ENCODE measurements around the gene CTSZ. TPM values are rescaled to one million over a fixed set of nuclear protein-coding genes. Genes with fewer than 3 reads are reported as not detected.
"Not testable (repeated sequence)": the region's sequence is repeated elsewhere in the genome, so short reads cannot be mapped to it uniquely, and the experiment has no call there.

The CTSZ gene
- total and polyA plus RNA-seq, 2 experiments from 2014 or later: 5.0 to 161 TPM

DNA sequence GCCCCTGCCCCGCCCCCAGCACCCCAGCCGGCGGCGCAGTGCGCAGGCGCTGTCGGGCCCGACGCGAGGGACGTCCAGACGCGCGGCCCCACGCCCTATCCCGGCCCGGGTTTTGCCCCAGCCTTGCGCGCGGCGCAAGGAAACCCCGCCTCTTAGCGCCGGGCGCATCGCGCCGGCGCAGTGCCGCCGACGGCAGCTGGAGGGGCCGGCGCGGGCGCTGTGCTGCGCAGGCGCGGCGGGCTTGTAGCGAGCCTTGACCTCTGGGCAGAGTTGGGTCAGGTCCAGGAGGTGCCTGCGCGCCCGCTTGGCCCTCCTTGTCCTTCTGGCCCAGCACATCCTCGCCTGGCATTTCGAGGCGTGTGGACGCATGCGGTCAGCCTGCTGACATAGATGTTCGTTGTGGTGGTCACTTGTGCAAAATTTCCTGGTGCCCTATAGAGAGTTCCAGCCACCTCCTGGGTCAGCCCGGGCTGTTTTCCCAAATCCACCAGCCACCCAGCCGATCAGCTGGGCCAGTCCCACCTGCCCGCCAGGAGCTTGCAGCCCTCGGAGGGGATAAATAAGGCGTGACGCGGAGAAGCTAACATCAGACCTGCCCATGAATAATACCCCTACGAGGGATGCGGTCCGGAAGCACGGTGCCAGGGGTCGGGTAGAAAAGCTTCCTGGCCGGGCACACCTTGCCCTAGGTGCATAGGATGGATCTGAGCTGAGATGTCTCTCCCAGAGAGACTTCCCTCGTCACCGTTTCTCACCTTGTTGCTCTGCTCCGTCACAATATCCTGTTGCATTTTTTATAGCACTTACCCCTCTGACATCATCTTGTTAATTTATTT is 36.0 kb upstream of the CTSZ start:
- 28% methylated on average over 65 of the region's 66 CpGs for WGBS (ENCODE audit: low lambda C conversion rate, missing lambda C conversion rate)
- Histone ChIP-seq H4K20me1 (ENCODE audit: insufficient read depth, poor library complexity, severe bottlenecking) (no peaks in the 10 kb centered on the region), H3K4me3 (peak overlapping the region; percentile 93), H3K27me3 (no peaks in the 10 kb centered on the region), H3K27ac (peak overlapping the region; percentile 92), H2AFZ (peak overlapping the region; percentile 93), H3K79me2 (peaks cover 43% of the 10 kb centered on the region), H3K4me2 (peak overlapping the region; percentile 95), H3K9me2 (replicated peaks; ENCODE audit: insufficient read depth) (no peaks in the 10 kb centered on the region), H3K4me1 (ENCODE audit: insufficient read depth) (peaks cover 17% of the 10 kb centered on the region), H3K36me3 (replicated peaks; ENCODE audit: insufficient read depth, low read depth) (no peaks in the 10 kb centered on the region), H3K9me3 (ENCODE audit: low read depth) (no peaks in the 10 kb centered on the region)
- no peak for TF ChIP-seq EZH2 (IDR thresholded peaks at IDR 0.05; ENCODE audit: borderline replicate concordance)
- TF ChIP-seq EZH2phosphoT487 (IDR thresholded peaks at IDR 0.05; ENCODE audit: low read depth, severe bottlenecking, unreplicated experiment): no peak
- TF ChIP-seq, protein P1, sequence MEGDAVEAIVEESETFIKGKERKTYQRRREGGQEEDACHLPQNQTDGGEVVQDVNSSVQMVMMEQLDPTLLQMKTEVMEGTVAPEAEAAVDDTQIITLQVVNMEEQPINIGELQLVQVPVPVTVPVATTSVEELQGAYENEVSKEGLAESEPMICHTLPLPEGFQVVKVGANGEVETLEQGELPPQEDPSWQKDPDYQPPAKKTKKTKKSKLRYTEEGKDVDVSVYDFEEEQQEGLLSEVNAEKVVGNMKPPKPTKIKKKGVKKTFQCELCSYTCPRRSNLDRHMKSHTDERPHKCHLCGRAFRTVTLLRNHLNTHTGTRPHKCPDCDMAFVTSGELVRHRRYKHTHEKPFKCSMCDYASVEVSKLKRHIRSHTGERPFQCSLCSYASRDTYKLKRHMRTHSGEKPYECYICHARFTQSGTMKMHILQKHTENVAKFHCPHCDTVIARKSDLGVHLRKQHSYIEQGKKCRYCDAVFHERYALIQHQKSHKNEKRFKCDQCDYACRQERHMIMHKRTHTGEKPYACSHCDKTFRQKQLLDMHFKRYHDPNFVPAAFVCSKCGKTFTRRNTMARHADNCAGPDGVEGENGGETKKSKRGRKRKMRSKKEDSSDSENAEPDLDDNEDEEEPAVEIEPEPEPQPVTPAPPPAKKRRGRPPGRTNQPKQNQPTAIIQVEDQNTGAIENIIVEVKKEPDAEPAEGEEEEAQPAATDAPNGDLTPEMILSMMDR (IDR thresholded peaks at IDR 0.05; ENCODE audit: poor library complexity): no peak
- peak; percentile 97 for DNase-seq (ENCODE audit: low spot score)

DNA sequence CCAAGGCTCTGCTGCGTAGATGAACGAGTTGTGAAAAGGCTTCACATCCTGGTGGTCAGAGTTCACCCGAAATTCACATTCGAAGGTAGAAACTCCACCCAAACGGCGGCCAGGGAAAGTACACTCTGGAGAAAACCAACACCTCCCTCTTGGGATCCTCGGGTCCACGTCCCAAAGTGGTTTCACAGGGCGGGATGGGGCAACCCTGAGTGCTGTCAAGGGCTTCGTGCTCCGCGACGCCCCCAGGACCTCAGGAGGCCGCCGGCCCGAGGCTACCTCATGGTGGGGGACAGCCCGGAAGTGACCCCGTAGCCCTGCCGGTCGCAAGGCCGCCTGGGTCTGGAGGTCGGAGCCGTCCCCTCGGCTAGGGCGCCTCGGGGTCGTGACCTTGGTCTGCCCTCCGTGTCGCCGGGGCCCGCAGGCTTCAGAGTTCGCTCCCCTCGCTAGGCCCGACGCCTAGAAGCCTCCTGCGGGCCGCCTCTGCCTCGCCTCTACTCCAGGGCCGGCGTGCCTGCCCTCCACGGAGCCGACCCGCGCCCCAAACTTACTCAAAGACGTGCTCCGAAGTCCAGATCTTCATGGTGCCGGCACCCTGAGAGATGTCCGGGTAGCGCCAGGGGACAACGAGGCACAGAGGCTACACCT is 35.2 kb upstream of the CTSZ start, which contains the start of gene PRELID3B:
PRELID3B (minus strand) TSS at position 636 of the 645 bp plus-strand sequence; CDS start at position 580, 56 bp downstream.
- Histone ChIP-seq H2AFZ (peak within 1 kb of the TSS; percentile 93), H4K20me1 (ENCODE audit: insufficient read depth, poor library complexity, severe bottlenecking) (no peaks in the 10 kb centered on the region), H3K9me2 (replicated peaks; ENCODE audit: insufficient read depth) (no peaks in the 10 kb centered on the region), H3K79me2 (peaks cover 51% of the 10 kb centered on the region), H3K9me3 (ENCODE audit: low read depth) (no peaks in the 10 kb centered on the region), H3K4me2 (peak within 1 kb of the TSS; percentile 95), H3K4me1 (ENCODE audit: insufficient read depth) (peaks cover 13% of the 10 kb centered on the region), H3K27me3 (no peaks in the 10 kb centered on the region), H3K36me3 (replicated peaks; ENCODE audit: insufficient read depth, low read depth) (no peaks in the 10 kb centered on the region), H3K4me3 (peak within 1 kb of the TSS; percentile 93), H3K27ac (peak within 1 kb of the TSS; percentile 92)
- TF ChIP-seq EZH2phosphoT487 (IDR thresholded peaks at IDR 0.05; ENCODE audit: low read depth, severe bottlenecking, unreplicated experiment) (no peak), EZH2 (IDR thresholded peaks at IDR 0.05; ENCODE audit: borderline replicate concordance) (no peak)
- TF ChIP-seq, protein P1 (IDR thresholded peaks at IDR 0.05; ENCODE audit: poor library complexity): no peak
- 13% methylated on average over 42 of the region's 50 CpGs for WGBS (ENCODE audit: low lambda C conversion rate, missing lambda C conversion rate)
- peak; percentile 34 for DNase-seq (ENCODE audit: low spot score)

DNA sequence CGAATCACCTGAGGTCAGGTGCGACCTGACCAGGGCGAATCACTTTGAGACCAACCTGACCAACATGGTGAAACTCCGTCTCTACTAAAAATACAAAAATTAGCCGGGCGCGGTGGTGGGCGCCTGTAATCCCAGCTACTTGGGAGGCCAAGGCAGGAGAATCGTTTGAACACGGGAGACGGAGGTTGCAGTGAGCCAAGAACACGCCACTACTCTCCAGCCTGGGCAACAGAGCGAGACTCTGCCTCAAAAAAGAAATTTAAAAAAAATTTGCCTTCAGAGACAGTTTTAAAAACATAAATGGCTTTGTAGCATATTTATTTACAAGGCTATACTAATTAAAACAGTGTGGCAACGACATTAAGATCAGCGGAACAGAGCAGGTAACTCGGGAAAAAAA is 34.4 kb upstream of the CTSZ start:
- not testable (repeated sequence) for H3K36me3 ChIP-seq (replicated peaks; ENCODE audit: insufficient read depth, low read depth); H3K9me3 ChIP-seq (ENCODE audit: low read depth); H4K20me1 ChIP-seq (ENCODE audit: insufficient read depth, poor library complexity, severe bottlenecking); H3K27me3 ChIP-seq; H3K9me2 ChIP-seq (replicated peaks; ENCODE audit: insufficient read depth); H3K4me1 ChIP-seq (ENCODE audit: insufficient read depth); H2AFZ ChIP-seq; DNase-seq (ENCODE audit: low spot score)
- Histone ChIP-seq H3K27ac (peak overlapping the region; percentile 92), H3K4me2 (peak overlapping the region; percentile 95), H3K79me2 (peaks cover 59% of the 10 kb centered on the region), H3K4me3 (peak overlapping the region; percentile 93)
- WGBS (ENCODE audit: low lambda C conversion rate, missing lambda C conversion rate): 96% methylated on average over 16 of the region's 16 CpGs

DNA sequence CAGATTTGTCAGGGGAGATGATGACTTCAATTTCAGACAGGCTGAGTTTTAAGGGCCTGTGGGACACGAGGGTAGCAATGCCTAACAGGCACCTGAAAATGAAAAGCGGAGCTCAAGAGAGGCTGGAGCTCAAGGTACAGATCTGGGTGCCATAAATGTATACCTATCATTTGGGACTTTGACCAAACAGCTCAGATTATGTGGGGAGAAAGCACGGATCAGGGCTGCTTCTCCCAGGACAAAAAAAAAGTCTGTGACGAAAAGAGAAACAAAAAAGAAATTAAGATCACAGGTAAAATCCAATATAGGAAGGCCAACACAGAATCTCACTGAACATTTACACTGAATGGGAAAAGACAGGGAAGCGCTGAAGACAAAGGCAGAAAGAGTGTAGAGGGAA is 33.6 kb upstream of the CTSZ start:
- WGBS (ENCODE audit: low lambda C conversion rate, missing lambda C conversion rate): 68% methylated on average over 5 of the region's 5 CpGs
- H3K4me3 ChIP-seq: peak overlapping the region; percentile 2
- peaks cover 62% of the 10 kb centered on the region for H3K79me2 ChIP-seq
- H3K9me2 ChIP-seq (replicated peaks; ENCODE audit: insufficient read depth): no peaks in the 10 kb centered on the region
- no peaks in the 10 kb centered on the region for H4K20me1 ChIP-seq (ENCODE audit: insufficient read depth, poor library complexity, severe bottlenecking)
- no peaks in the 10 kb centered on the region for H3K27me3 ChIP-seq
- H3K27ac ChIP-seq: peak overlapping the region; percentile 92
- H3K36me3 ChIP-seq (replicated peaks; ENCODE audit: insufficient read depth, low read depth): no peaks in the 10 kb centered on the region
- H2AFZ ChIP-seq: no peak overlapping the region
- no peaks in the 10 kb centered on the region for H3K9me3 ChIP-seq (ENCODE audit: low read depth)
- no peak for TF ChIP-seq EZH2 (IDR thresholded peaks at IDR 0.05; ENCODE audit: borderline replicate concordance)
- TF ChIP-seq EZH2phosphoT487 (IDR thresholded peaks at IDR 0.05; ENCODE audit: low read depth, severe bottlenecking, unreplicated experiment): no peak
- TF ChIP-seq, protein P1 (IDR thresholded peaks at IDR 0.05; ENCODE audit: poor library complexity): no peak
- DNase-seq (ENCODE audit: low spot score): peak; percentile 44
- H3K4me2 ChIP-seq: peak overlapping the region; percentile 95
- peaks cover 9% of the 10 kb centered on the region for H3K4me1 ChIP-seq (ENCODE audit: insufficient read depth)
